Loucy (cell line): ENCODE measurements around the gene LDAH.

ENCODE experiments used
- H2AFZ ChIP-seq: fragments of 200-600 bp; sonication (generic); 2 replicates; pipeline ENCODE4 v1.6.0; 2016; ENCODE audit warnings: antibody characterized with exemption, mild to moderate bottlenecking, low read length, moderate library complexity
- H3F3A ChIP-seq: fragments of 200-600 bp; 2 replicates; pipeline ENCODE4 v1.6.0; 2016; ENCODE audit warnings: antibody characterized with exemption, low read depth, mild to moderate bottlenecking
- H3K27me3 ChIP-seq: fragments of 200-600 bp; sonication (generic); 2 replicates; pipeline ENCODE4 v1.6.1; 2014; ENCODE audit warnings: low read length, mild to moderate bottlenecking; ENCODE audit not compliant: insufficient read depth, poor library complexity, severe bottlenecking
- H3K36me3 ChIP-seq: fragments of 200-600 bp; sonication (generic); 2 replicates; pipeline ENCODE4 v1.6.1; 2016; ENCODE audit warnings: low read length; ENCODE audit not compliant: insufficient read depth
- H3K4me1 ChIP-seq: fragments of 200-600 bp; sonication (generic); 2 replicates; pipeline ENCODE4 v1.5.1; 2014; ENCODE audit warnings: low read length, mild to moderate bottlenecking; ENCODE audit not compliant: insufficient read depth, poor library complexity, severe bottlenecking
- H3K4me2 ChIP-seq: fragments of 200-600 bp; sonication (generic); 2 replicates; pipeline ENCODE4 v1.6.0; 2014; ENCODE audit warnings: antibody characterized with exemption, low read length, low read depth, mild to moderate bottlenecking; ENCODE audit not compliant: poor library complexity, severe bottlenecking
- H3K4me3 ChIP-seq: fragments of 200-600 bp; sonication (generic); 2 replicates; pipeline ENCODE4 v1.5.1; 2014; ENCODE audit warnings: low read length, mild to moderate bottlenecking, mixed read lengths; ENCODE audit not compliant: poor library complexity, severe bottlenecking
- H3K79me2 ChIP-seq: fragments of 200-600 bp; sonication (generic); 2 replicates; pipeline ENCODE4 v1.6.1; 2014; ENCODE audit warnings: low read length; ENCODE audit not compliant: insufficient read depth
- H3K9ac ChIP-seq: fragments of 200-600 bp; sonication (generic); 2 replicates; pipeline ENCODE4 v1.6.0; 2014; ENCODE audit warnings: mild to moderate bottlenecking, low read depth, low read length, moderate library complexity; ENCODE audit not compliant: poor library complexity, severe bottlenecking
- H3K9me2 ChIP-seq: fragments of 200-600 bp; sonication (generic); replicated peaks from 2 replicates; pipeline ENCODE4 v1.6.1; 2016; ENCODE audit warnings: low read depth, low read length, mixed read lengths
- H3K9me3 ChIP-seq: fragments of 200-600 bp; sonication (generic); 2 replicates; pipeline ENCODE4 v1.6.1; 2014; ENCODE audit warnings: mild to moderate bottlenecking, antibody characterized with exemption, low read length, low read depth; ENCODE audit not compliant: insufficient read depth
- H4K20me1 ChIP-seq: fragments of 200-600 bp; sonication (generic); 2 replicates; pipeline ENCODE4 v1.6.0; 2014; ENCODE audit warnings: antibody characterized with exemption, low read length, mild to moderate bottlenecking; ENCODE audit not compliant: insufficient read depth, poor library complexity, severe bottlenecking
- CTCF ChIP-seq: fragments of 200-600 bp; sonication (generic); conservative IDR thresholded peaks from 2 replicates; pipeline ENCODE4 v1.5.1; 2014; ENCODE audit warnings: mild to moderate bottlenecking, antibody characterized with exemption, low read length
- EZH2phosphoT487 ChIP-seq: fragments of 200-600 bp; IDR thresholded peaks from 2 replicates; pipeline ENCODE4 v1.6.1; 2018; ENCODE audit warnings: antibody characterized with exemption, mild to moderate bottlenecking, moderate library complexity, borderline replicate concordance

LDAH gene

DNA sequence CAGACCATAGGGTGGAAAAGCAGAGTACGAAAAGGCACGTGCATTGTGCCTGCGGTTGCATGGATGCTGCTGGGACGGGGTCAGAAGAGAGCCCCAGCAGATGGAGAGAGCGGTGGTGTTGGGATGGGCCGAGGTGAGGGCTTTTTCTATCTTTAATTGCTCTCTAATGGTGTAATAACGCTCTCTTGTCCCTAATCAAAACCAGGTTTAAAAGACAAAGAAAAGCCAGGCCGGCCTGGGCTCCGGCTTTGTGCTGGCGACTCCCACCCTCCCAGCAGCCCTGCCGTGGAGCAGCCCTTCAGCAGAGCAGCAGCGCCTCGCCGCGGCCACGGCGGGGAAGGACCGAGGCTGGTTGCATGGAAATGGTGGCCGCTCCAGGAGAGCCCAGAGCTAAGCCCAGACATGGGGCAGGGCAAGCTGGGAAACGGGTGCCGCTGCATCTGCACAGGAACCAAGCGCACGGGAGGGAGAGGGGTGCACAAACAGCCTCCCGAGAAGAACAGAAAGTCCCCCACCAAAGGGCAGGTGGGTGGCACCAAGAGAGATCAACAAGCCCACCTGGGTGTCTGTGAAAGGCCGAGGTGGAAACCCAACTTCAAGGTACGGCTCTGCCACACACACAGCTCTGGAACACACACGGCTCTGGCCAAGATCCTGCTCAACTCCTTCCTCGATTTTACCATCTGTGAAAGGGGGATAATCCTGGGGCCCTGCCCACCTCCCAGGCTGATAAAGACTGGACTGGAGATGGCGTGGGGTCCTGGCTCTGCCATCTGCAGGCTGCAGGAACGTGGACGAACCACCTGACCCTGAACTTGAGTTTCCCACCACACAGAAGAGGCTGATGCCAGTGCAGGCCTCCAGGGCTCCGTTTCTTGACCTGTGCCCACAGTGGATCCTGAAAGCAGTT is 187.0 kb downstream of the LDAH start:
- Histone ChIP-seq H3F3A (no peaks in the 10 kb centered on the region), H3K9me3 (no peaks in the 10 kb centered on the region), H2AFZ (no peak overlapping the region), H3K9me2 (no peaks in the 10 kb centered on the region), H3K27me3 (no peaks in the 10 kb centered on the region), H3K4me3 (no peak overlapping the region), H3K79me2 (no peaks in the 10 kb centered on the region), H3K4me1 (peaks cover 4% of the 10 kb centered on the region), H3K36me3 (no peaks in the 10 kb centered on the region), H3K9ac (no peak overlapping the region), H3K4me2 (no peak overlapping the region), H4K20me1 (no peaks in the 10 kb centered on the region)
- no peak for TF ChIP-seq CTCF
- no peak for TF ChIP-seq EZH2phosphoT487

DNA sequence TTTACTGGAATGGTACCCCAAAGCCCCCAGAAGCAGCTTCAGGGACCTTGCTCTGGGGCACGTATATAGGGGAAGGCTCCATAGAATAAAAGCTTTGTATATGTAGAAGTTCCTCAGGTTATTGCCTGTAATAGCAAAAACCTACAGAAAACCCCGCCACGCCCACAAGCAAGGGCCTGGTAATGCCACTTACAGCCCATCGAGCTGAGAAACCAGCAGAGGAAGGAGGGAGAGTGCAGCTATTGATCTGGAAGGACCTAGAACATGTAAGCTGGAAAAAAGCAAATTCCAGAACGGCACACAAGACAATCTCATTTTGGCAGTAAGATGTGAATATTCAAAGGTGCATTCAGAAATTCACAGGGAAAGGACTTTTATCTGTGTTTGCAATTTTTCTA is 187.8 kb downstream of the LDAH start:
- Histone ChIP-seq H3K4me1 (peaks cover 4% of the 10 kb centered on the region), H3K79me2 (no peaks in the 10 kb centered on the region), H3F3A (no peaks in the 10 kb centered on the region), H3K4me3 (no peak overlapping the region), H3K27me3 (no peaks in the 10 kb centered on the region), H3K4me2 (no peak overlapping the region), H3K9me2 (no peaks in the 10 kb centered on the region), H3K9me3 (no peaks in the 10 kb centered on the region), H2AFZ (no peak overlapping the region), H3K36me3 (no peaks in the 10 kb centered on the region), H3K9ac (no peak overlapping the region), H4K20me1 (no peaks in the 10 kb centered on the region)
- no peak for TF ChIP-seq EZH2phosphoT487

DNA sequence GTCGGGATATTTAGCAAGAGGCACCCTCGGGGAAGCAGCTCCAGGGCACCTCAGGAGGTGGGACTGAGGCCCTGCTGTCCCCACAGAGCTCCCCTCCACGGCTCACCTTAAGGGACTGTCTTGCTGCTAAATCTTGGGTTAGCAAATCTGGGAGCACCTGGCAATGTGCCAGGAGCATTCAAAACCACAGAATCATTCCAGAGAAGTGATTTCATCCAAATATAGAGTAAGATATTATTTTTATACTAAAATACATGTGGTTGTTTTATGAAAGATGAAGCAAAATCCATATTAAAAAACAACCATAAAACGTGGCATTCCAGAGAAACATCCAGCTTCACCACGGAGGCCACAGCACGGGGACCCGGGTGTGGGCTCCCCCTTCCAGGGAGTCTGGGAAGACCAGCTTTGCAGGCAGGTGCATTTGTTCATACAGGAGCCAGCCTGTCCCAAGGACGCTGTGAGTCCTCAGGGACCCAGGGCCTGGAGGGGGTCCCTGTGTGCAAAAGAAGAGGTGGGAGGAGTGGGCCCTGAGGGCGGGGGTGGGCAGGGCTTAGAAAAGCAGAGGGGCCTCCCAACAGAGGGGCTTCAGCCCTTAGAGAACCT is 188.3 kb downstream of the LDAH start:
- Histone ChIP-seq H3K4me3 (no peak overlapping the region), H4K20me1 (no peaks in the 10 kb centered on the region), H3F3A (no peaks in the 10 kb centered on the region), H3K4me2 (no peak overlapping the region), H3K4me1 (peaks cover 4% of the 10 kb centered on the region), H2AFZ (no peak overlapping the region), H3K9me3 (no peaks in the 10 kb centered on the region), H3K9ac (no peak overlapping the region), H3K36me3 (no peaks in the 10 kb centered on the region), H3K27me3 (no peaks in the 10 kb centered on the region), H3K9me2 (no peaks in the 10 kb centered on the region), H3K79me2 (no peaks in the 10 kb centered on the region)
- TF ChIP-seq CTCF = no peak
- TF ChIP-seq EZH2phosphoT487 = no peak
